ENCODE measurements around the gene MICU2.

- TF ChIP-seq, protein P1, sequence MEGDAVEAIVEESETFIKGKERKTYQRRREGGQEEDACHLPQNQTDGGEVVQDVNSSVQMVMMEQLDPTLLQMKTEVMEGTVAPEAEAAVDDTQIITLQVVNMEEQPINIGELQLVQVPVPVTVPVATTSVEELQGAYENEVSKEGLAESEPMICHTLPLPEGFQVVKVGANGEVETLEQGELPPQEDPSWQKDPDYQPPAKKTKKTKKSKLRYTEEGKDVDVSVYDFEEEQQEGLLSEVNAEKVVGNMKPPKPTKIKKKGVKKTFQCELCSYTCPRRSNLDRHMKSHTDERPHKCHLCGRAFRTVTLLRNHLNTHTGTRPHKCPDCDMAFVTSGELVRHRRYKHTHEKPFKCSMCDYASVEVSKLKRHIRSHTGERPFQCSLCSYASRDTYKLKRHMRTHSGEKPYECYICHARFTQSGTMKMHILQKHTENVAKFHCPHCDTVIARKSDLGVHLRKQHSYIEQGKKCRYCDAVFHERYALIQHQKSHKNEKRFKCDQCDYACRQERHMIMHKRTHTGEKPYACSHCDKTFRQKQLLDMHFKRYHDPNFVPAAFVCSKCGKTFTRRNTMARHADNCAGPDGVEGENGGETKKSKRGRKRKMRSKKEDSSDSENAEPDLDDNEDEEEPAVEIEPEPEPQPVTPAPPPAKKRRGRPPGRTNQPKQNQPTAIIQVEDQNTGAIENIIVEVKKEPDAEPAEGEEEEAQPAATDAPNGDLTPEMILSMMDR (IDR thresholded peaks at IDR 0.05) = no peak
- no peak for TF ChIP-seq POLR2A (IDR thresholded peaks at IDR 0.05)
Observed at GRCh38 chr13:21504379-21504778, 99.6 kb downstream of the MICU2 start.

Data from heart left ventricle (tissue), 13 donors.